BLaER1 (cell line): ENCODE results near the gene NAXE.

Experiments used
- H3K27ac ChIP-seq: shearing (Covaris generic); formaldehyde crosslinking; 2 replicates; pipeline ENCODE4 v1.8.1; 2022
- H3K27me3 ChIP-seq: shearing (Covaris generic); formaldehyde crosslinking; 2 replicates; pipeline ENCODE4 v1.8.1; 2022
- H3K36me3 ChIP-seq: shearing (Covaris generic); formaldehyde crosslinking; 2 replicates; pipeline ENCODE4 v1.8.1; 2022
- H3K4me1 ChIP-seq: shearing (Covaris generic); formaldehyde crosslinking; 2 replicates; pipeline ENCODE4 v1.8.1; 2022
- H3K4me2 ChIP-seq: shearing (Covaris generic); formaldehyde crosslinking; 2 replicates; pipeline ENCODE4 v1.8.1; 2022
- H3K4me3 ChIP-seq: shearing (Covaris generic); formaldehyde crosslinking; 2 replicates; pipeline ENCODE4 v1.8.1; 2022
- H3K9ac ChIP-seq: shearing (Covaris generic); formaldehyde crosslinking; 2 replicates; pipeline ENCODE4 v1.8.1; 2022
- H3K9me3 ChIP-seq: shearing (Covaris generic); formaldehyde crosslinking; 2 replicates; pipeline ENCODE4 v1.8.1; 2022
- H4K20me1 ChIP-seq: shearing (Covaris generic); formaldehyde crosslinking; 2 replicates; pipeline ENCODE4 v1.8.1; 2022
- Cebpa-rat ChIP-seq: shearing (Covaris generic); IDR thresholded peaks from 2 replicates; pipeline ENCODE4 v1.8.1; 2022

The NAXE gene

GRCh38 chr1:156612666-156613065 lies 21.1 kb downstream of the NAXE start:
- Histone ChIP-seq H3K27ac (no peak overlapping the region), H3K9ac (no peak overlapping the region), H3K36me3 (no peaks in the 10 kb centered on the region), H3K9me3 (no peaks in the 10 kb centered on the region), H4K20me1 (no peaks in the 10 kb centered on the region), H3K4me1 (peaks cover 13% of the 10 kb centered on the region), H3K4me2 (no peak overlapping the region), H3K27me3 (peaks cover 34% of the 10 kb centered on the region), H3K4me3 (no peak overlapping the region)
- no peak for TF ChIP-seq Cebpa-rat

- TF ChIP-seq Cebpa-rat: no peak
- H3K4me3 ChIP-seq: no peak overlapping the region
- H4K20me1 ChIP-seq: peaks cover under 1% of the 10 kb centered on the region; the same call in 1 of the 2 replicates
- H3K36me3 ChIP-seq: no peaks in the 10 kb centered on the region
- no peaks in the 10 kb centered on the region for H3K4me1 ChIP-seq
- no peak overlapping the region for H3K27ac ChIP-seq
- H3K9ac ChIP-seq: no peak overlapping the region
- no peak overlapping the region for H3K4me2 ChIP-seq
- H3K27me3 ChIP-seq: peaks cover 59% of the 10 kb centered on the region
- H3K9me3 ChIP-seq: no peaks in the 10 kb centered on the region
Measured at GRCh38 chr1:156615946-156616345, 24.4 kb downstream of the NAXE start.

- peaks cover 64% of the 10 kb centered on the region for H3K27me3 ChIP-seq
- no peak overlapping the region for H3K4me2 ChIP-seq
- H3K9me3 ChIP-seq: no peaks in the 10 kb centered on the region
- H3K9ac ChIP-seq: no peak overlapping the region
- H3K36me3 ChIP-seq: no peaks in the 10 kb centered on the region
- H4K20me1 ChIP-seq: peaks cover 6% of the 10 kb centered on the region; the same call in 1 of the 2 replicates
- no peaks in the 10 kb centered on the region for H3K4me1 ChIP-seq
- no peak overlapping the region for H3K4me3 ChIP-seq
- TF ChIP-seq Cebpa-rat: no peak
- H3K27ac ChIP-seq: no peak overlapping the region
Measured at GRCh38 chr1:156616463-156616862, 24.9 kb downstream of the NAXE start.

GRCh38 chr1:156618853-156619581 lies 27.4 kb downstream of the NAXE start, which contains the start of gene HAPLN2:
HAPLN2 (plus strand) TSS chr1:156619415; CDS start chr1:156623491, 4,076 bp downstream.
- H3K4me2 ChIP-seq: no peak within 1 kb of the TSS
- no peaks in the 10 kb centered on the region for H3K9me3 ChIP-seq
- no peaks in the 10 kb centered on the region for H3K4me1 ChIP-seq
- H3K36me3 ChIP-seq: no peaks in the 10 kb centered on the region
- H3K27me3 ChIP-seq: peaks cover 88% of the 10 kb centered on the region
- H3K9ac ChIP-seq: no peak within 1 kb of the TSS
- no peak within 1 kb of the TSS for H3K4me3 ChIP-seq
- H3K27ac ChIP-seq: no peak within 1 kb of the TSS
- peaks cover 26% of the 10 kb centered on the region; the same call in 1 of the 2 replicates for H4K20me1 ChIP-seq
- TF ChIP-seq Cebpa-rat: no peak

GRCh38 chr1:156619582-156619955 lies 28.0 kb downstream of the NAXE start:
- no peaks in the 10 kb centered on the region for H3K36me3 ChIP-seq
- TF ChIP-seq Cebpa-rat: no peak
- no peak overlapping the region for H3K27ac ChIP-seq
- no peak overlapping the region for H3K4me2 ChIP-seq
- peaks cover 88% of the 10 kb centered on the region for H3K27me3 ChIP-seq
- H3K9me3 ChIP-seq: no peaks in the 10 kb centered on the region
- H3K4me3 ChIP-seq: no peak overlapping the region
- no peak overlapping the region for H3K9ac ChIP-seq
- peaks cover 31% of the 10 kb centered on the region; the same call in 1 of the 2 replicates for H4K20me1 ChIP-seq
- no peaks in the 10 kb centered on the region for H3K4me1 ChIP-seq

- peaks cover 43% of the 10 kb centered on the region for H4K20me1 ChIP-seq
- no peaks in the 10 kb centered on the region for H3K9me3 ChIP-seq
- H3K36me3 ChIP-seq: no peaks in the 10 kb centered on the region
- no peak overlapping the region for H3K4me2 ChIP-seq
- H3K9ac ChIP-seq: no peak overlapping the region
- H3K27me3 ChIP-seq: peaks cover 87% of the 10 kb centered on the region
- peaks cover 21% of the 10 kb centered on the region for H3K4me1 ChIP-seq
- no peak overlapping the region for H3K4me3 ChIP-seq
- TF ChIP-seq Cebpa-rat: no peak
- H3K27ac ChIP-seq: no peak overlapping the region
Measured at GRCh38 chr1:156622581-156623297, 31.2 kb downstream of the NAXE start.

- no peak overlapping the region for H3K9ac ChIP-seq
- no peak overlapping the region for H3K27ac ChIP-seq
- peaks cover 81% of the 10 kb centered on the region for H3K27me3 ChIP-seq
- peaks cover 43% of the 10 kb centered on the region for H4K20me1 ChIP-seq
- H3K4me1 ChIP-seq: peaks cover 24% of the 10 kb centered on the region
- peak overlapping the region; percentile 69 for H3K4me2 ChIP-seq
- H3K36me3 ChIP-seq: no peaks in the 10 kb centered on the region
- peak overlapping the region; percentile 53; the same call in 1 of the 2 replicates for H3K4me3 ChIP-seq
- no peak for TF ChIP-seq Cebpa-rat
- no peaks in the 10 kb centered on the region for H3K9me3 ChIP-seq
Measured at GRCh38 chr1:156623946-156624813, 32.6 kb downstream of the NAXE start.

GRCh38 chr1:156624814-156625435 lies 33.3 kb downstream of the NAXE start:
- Histone ChIP-seq H3K27me3 (peaks cover 73% of the 10 kb centered on the region), H3K9ac (no peak overlapping the region), H4K20me1 (peaks cover 43% of the 10 kb centered on the region)

GRCh38 chr1:156625436-156626078 lies 34.0 kb downstream of the NAXE start:
- Histone ChIP-seq H3K27ac (no peak overlapping the region), H3K9ac (no peak overlapping the region), H3K4me1 (peaks cover 32% of the 10 kb centered on the region), H3K27me3 (peaks cover 71% of the 10 kb centered on the region), H4K20me1 (peaks cover 43% of the 10 kb centered on the region), H3K4me3 (peak overlapping the region; percentile 50), H3K36me3 (no peaks in the 10 kb centered on the region), H3K4me2 (peak overlapping the region; percentile 59), H3K9me3 (no peaks in the 10 kb centered on the region)
- no peak for TF ChIP-seq Cebpa-rat

More at GRCh38 chr1:156624814-156625435, 33.3 kb downstream of the NAXE start:
- H3K27ac ChIP-seq: no peak overlapping the region
- no peaks in the 10 kb centered on the region for H3K9me3 ChIP-seq
- peak overlapping the region; percentile 69 for H3K4me2 ChIP-seq
- no peaks in the 10 kb centered on the region for H3K36me3 ChIP-seq
- TF ChIP-seq Cebpa-rat: no peak
- H3K4me3 ChIP-seq: peak overlapping the region; percentile 53
- peaks cover 28% of the 10 kb centered on the region for H3K4me1 ChIP-seq
